ENCODE results near the gene STRA6.
"Not testable (repeated sequence)": the region's sequence is repeated elsewhere in the genome, so short reads cannot be mapped to it uniquely, and the experiment has no call there.

STRA6 gene

DNA sequence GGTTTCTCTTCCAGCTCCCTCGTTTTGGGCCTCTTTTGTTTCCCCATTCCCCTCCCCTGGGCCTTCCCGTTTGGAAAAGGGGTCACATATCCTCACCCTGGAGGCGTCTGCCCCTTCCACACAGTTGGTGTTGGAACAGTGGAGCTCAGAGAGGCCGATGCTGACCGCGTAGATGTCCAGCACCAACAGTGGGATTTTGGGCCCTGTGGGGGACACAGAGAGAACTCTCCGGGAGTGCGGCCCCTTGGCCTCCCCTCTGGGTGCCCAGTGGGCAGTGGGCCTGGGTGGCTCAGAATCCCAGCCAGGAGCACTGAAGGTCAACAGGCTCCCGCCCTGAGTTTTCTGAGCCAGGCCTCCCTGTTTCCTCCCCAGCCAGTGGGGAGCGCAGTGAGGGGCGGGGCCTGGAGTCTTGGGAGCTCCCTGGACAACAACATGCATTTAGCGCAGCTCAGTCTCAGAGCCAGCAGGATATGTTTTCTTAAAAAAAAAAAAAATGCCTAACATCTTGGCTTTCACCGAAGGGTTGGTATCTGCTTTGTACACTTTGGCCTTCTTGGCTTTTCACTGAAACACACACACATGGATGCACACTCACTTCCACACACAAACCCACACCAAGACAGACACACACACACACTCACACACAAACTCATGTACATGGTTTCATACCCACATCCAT lies 29.7 kb downstream of the STRA6 start:
- Mint-ChIP-seq H3K36me3 (ENCODE audit: low read depth) (no peaks in the 10 kb centered on the region), H3K4me1 (no peaks in the 10 kb centered on the region), H3K27ac (no peak overlapping the region), H3K27me3 (peaks cover 2% of the 10 kb centered on the region), H3K9me3 (no peaks in the 10 kb centered on the region), H3K4me3 (no peak overlapping the region)
- ATAC-seq (no peak), DNase-seq (no peak)

DNA sequence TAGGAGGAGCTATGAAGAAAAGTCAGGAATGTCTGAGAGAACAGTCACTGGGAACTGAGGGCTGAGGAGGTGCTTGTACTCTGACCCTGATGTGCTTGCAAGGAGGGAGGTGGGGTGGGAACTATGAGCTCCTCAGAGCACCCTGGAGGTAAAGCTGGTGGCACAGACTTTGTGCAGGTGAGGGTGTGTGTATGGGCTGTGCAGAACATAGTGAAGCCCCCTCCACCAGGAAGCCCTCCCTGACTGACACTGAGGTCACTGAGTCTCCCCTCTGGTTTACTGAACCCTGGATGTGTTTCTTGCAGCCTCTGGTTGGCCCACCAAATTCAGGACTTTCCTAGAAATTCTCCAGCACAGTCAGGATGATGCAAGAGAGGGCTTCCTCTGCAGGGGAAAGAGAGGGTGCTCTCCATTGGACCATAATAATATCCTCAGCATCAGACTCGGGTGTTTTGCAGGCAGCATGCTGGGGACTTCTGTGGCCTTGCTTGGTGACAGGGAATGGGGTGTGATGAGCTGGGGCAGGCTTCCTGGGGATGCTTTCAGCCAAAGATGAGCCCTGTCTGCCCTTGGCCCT lies 30.5 kb downstream of the STRA6 start:
- Mint-ChIP-seq H3K9me3 (no peaks in the 10 kb centered on the region), H3K27me3 (peaks cover 2% of the 10 kb centered on the region), H3K4me3 (no peak overlapping the region), H3K27ac (no peak overlapping the region), H3K4me1 (no peaks in the 10 kb centered on the region), H3K36me3 (ENCODE audit: low read depth) (no peaks in the 10 kb centered on the region)
- ATAC-seq (no peak), DNase-seq (no peak)

DNA sequence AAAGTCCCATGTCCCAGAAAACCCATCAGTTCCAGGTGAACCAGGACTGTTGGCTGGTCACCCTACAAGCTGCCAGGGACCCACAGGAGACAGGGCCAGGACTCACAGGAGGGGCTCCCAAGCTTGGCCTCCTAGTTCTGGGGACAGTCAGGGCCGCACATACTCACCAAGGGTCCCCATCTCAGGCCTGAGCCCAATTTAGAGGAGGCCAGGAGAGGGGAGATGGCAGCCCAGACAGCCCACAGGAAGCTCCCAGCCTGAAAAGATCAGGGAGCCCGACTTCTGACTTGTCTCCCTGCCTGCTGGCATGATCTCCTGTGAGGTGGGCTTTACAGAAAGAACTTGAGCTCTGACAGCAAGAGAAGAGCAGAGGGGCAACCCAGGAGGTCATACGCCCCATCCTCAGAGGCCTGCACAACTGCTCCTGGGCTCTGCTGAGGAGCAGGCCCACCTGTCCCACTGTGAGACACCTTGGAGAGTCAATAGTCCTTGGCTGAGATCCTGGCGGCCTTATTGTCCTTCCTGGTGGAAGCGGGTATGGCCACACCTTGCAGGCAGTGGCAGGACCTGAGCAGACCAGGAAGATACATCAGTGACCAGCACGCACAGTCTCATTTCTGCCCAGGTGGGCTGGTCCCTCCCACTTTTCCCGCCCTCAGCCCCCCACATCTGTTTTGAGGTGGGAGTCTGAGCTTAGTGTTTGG lies 31.6 kb downstream of the STRA6 start:
- H3K27ac Mint-ChIP-seq: no peak overlapping the region
- peaks cover 2% of the 10 kb centered on the region for H3K27me3 Mint-ChIP-seq
- DNase-seq (no peak), ATAC-seq (no peak)
- no peaks in the 10 kb centered on the region for H3K4me1 Mint-ChIP-seq
- no peak overlapping the region for H3K4me3 Mint-ChIP-seq
- H3K9me3 Mint-ChIP-seq: no peaks in the 10 kb centered on the region
- H3K36me3 Mint-ChIP-seq (ENCODE audit: low read depth): no peaks in the 10 kb centered on the region

DNA sequence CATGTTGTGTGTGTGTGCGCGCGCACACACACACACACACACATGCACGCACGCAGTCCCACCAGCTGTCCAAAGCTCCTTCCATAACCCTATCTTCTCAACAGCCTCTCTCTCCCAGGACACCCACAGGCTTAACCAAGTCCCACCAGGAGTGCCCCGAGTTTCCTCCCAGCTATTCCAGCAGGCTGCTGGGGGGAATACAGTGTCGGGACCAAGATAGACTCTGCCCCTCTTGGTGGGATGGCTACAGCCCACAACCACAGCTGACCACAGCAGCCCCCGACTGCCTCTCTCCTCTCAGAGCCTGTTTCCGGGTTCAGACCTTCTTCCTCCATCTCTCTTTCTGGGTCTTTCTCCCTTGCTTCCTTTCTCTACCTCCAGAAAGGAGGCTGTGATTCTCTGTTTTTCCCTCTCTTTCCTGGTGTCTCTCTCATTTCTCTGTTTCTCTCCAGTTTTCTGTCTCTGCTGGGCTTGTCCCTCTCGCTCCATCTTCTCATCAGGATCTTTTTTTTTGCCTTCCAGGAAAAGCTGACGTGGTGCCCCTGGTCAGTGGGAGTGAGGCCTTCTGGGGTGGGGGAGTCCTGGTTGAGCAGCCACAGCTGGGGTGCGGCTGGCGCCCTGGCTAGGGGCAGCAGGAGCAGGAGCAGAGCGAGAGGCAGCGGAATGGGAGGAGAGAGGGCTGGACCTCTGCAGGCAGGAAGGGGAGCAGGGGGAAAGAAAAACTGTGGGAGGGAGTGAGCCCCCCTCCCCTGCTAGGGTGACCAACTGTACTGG lies 32.3 kb downstream of the STRA6 start:
- Mint-ChIP-seq H3K36me3 (ENCODE audit: low read depth) (no peaks in the 10 kb centered on the region), H3K4me3 (no peak overlapping the region), H3K27ac (no peak overlapping the region), H3K27me3 (peaks cover 2% of the 10 kb centered on the region), H3K9me3 (no peaks in the 10 kb centered on the region), H3K4me1 (no peaks in the 10 kb centered on the region)
- peak; percentile 4 for ATAC-seq
- no peak for DNase-seq

DNA sequence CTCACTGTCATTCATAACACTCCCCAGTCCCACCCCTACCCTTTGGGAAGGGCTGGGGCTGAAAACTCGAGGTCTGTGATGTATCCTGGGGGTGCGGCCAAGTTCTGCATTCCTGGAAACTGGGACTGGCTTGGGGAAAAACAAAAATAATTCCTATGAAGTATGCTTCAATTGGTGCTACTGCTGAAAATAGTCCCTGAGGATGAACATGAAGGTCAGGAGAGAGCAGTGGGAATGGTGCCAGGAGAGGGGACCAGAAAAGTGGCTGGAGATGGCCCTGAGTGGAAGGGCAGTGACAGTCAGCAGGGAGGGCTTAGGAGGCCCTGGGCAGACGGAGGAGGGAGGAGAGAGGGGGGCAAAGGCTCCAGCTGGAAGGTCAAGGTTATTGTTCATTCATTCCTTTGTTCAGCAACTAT lies 33.9 kb downstream of the STRA6 start:
- DNase-seq (no peak), ATAC-seq (no peak)
- no peaks in the 10 kb centered on the region for H3K36me3 Mint-ChIP-seq (ENCODE audit: low read depth)
- H3K4me3 Mint-ChIP-seq: no peak overlapping the region
- no peaks in the 10 kb centered on the region for H3K9me3 Mint-ChIP-seq
- no peak overlapping the region for H3K27ac Mint-ChIP-seq
- H3K4me1 Mint-ChIP-seq: no peaks in the 10 kb centered on the region
- peaks cover 2% of the 10 kb centered on the region for H3K27me3 Mint-ChIP-seq

DNA sequence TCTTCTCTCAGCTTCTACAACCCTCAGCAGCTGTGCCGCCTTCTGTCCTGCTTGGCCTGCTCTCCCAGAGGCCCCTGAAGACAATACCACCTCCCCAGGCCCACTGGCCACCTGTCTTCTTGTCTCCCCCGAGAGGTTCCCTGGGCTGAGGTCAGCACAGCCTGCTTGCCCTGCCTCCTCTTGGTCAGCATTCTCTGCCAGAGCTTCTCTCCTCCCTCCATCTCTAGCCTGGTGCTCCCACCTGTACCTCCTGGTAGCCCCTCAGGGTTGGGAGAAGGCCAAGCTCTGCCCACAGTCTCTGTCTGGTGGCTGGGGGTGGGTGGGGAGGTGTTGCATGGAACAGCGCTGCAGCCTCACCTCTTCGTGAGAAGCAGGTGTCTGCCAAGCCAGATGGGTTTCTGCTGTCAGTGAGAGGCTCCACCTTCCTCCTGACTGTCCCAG lies 34.7 kb downstream of the STRA6 start:
- Mint-ChIP-seq H3K4me3 (no peak overlapping the region), H3K4me1 (no peaks in the 10 kb centered on the region), H3K36me3 (ENCODE audit: low read depth) (no peaks in the 10 kb centered on the region), H3K27me3 (peaks cover 3% of the 10 kb centered on the region), H3K27ac (no peak overlapping the region), H3K9me3 (no peaks in the 10 kb centered on the region)
- DNase-seq (no peak), ATAC-seq (no peak)

DNA sequence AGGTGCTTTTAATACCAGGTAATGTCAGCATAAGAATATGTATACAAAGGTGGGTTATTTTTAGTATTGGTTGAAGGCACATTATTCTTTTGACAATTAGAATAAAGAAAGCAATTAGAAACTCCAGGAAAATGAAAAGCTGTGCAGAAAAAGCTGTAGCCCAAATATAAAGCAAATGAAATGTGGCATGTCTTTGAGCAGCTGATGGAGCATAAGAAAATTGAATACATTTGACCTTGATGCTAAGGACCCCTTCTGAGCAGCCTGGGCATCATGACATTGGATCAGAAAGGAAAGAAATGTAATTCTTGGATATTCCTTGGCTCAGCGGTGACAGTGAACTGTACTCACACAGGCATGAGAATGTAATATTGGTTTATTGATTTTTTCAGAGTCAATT lies 37.1 kb downstream of the STRA6 start:
- Mint-ChIP-seq H3K9me3 (no peaks in the 10 kb centered on the region), H3K36me3 (ENCODE audit: low read depth) (no peaks in the 10 kb centered on the region), H3K4me1 (no peaks in the 10 kb centered on the region), H3K27ac (no peak overlapping the region), H3K4me3 (no peak overlapping the region), H3K27me3 (peaks cover 10% of the 10 kb centered on the region)
- DNase-seq: no peak
- no peak for ATAC-seq

DNA sequence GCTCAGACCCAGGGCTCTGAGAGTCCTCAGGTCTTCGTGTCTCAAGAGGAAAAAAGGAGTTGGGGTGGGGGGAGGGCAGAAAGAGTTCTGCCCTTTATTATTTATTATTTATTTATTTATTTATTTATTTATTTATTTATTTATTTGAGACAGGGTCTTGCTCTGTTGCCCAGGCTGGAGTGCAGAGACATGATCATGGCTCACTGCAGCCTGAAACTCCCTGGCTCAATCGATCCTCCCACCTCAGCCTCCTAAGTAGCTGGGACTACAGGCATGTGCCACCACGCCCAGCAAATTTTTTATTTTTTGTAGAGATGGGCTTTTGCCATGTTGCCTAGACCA lies 40.4 kb downstream of the STRA6 start:
- H3K27me3 Mint-ChIP-seq; H3K9me3 Mint-ChIP-seq; H3K4me3 Mint-ChIP-seq; ATAC-seq; H3K27ac Mint-ChIP-seq; DNase-seq; H3K36me3 Mint-ChIP-seq (ENCODE audit: low read depth): not testable (repeated sequence)
- peaks cover 25% of the 10 kb centered on the region for H3K4me1 Mint-ChIP-seq

DNA sequence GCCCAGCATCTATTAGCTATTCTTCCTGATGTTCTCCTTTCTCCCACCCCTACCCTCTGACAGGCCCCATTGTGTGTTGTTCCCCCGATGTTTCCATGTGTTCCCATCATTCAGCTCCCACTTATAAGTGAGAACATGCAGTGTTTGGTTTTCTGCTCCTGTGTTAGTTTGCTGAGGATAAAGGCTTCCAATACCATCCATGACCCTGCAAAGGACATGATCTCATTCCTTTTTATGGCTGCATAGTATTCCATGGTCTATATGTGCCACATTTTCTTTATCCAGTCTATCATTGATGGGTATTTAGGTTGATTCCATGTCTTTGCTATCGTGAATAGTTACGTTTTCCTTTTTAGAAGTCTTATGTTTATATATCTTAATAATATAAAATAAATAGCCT lies 42.2 kb downstream of the STRA6 start:
- not testable (repeated sequence) for DNase-seq; ATAC-seq; H3K4me3 Mint-ChIP-seq; H3K27ac Mint-ChIP-seq; H3K9me3 Mint-ChIP-seq; H3K36me3 Mint-ChIP-seq (ENCODE audit: low read depth)
- peaks cover 11% of the 10 kb centered on the region for H3K27me3 Mint-ChIP-seq
- peaks cover 28% of the 10 kb centered on the region for H3K4me1 Mint-ChIP-seq

DNA sequence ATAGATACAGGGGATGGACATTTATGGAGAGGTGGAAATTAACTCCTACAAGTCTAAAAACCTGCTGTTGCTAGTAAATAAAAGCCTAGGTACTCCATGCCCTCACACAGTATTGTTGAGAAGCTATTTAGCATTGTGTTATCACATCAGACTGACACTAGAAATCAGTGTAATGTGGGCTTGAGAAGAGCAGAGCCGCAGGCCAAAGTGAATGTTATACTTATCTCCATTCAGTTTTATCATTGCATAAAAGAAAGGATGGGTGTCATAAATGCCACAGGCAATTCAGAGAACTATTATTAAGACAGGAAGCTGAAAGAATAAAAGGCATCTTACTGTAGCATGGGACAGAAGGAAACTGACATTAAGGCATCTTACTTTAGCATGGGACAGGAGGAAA lies 42.8 kb downstream of the STRA6 start:
- H3K27ac Mint-ChIP-seq: no peak overlapping the region
- ATAC-seq: no peak
- no peaks in the 10 kb centered on the region for H3K9me3 Mint-ChIP-seq
- peaks cover 16% of the 10 kb centered on the region for H3K27me3 Mint-ChIP-seq
- no peak for DNase-seq
- peaks cover 28% of the 10 kb centered on the region for H3K4me1 Mint-ChIP-seq
- H3K4me3 Mint-ChIP-seq: no peak overlapping the region
- no peaks in the 10 kb centered on the region for H3K36me3 Mint-ChIP-seq (ENCODE audit: low read depth)

DNA sequence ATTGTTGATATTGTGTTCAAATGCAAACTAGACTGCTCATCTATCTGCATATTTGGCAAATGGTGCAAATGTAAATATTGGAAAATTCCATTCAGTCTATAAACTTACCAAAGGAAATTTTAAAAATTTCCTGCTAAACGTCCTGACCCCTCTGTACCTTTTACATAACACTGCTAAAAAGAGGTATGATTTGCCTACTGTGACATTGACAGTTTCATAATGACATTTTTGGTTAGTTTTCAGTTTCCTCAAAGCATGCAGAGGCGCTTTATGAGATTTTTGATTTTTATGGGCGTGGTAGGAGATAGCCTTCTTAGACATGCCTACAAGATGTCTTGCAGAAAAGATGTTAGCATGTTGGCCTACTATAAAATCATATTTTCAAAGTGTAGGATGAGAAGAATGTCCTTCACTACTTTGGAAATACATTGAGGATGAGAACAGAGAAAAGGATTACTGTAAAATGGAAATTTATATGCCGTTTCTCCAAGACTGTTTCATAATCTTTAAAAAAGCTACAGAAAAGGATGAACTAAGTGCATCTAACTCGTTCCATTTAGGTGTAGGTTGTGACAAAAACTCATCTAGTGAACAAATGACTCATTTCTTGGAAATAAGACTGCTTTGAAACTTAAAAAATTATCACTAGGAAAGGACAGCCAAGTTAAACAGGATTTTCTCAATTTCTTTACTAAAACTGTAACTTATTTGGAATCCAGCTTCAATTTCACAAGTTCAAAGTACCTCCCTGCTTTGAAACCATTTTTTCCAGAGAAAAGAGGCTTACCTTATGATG lies 43.5 kb downstream of the STRA6 start:
- Mint-ChIP-seq H3K4me3 (no peak overlapping the region), H3K9me3 (no peaks in the 10 kb centered on the region), H3K4me1 (peaks cover 28% of the 10 kb centered on the region), H3K27me3 (peaks cover 20% of the 10 kb centered on the region), H3K36me3 (ENCODE audit: low read depth) (no peaks in the 10 kb centered on the region), H3K27ac (no peak overlapping the region)
- ATAC-seq (peak; percentile 36), DNase-seq (no peak)

DNA sequence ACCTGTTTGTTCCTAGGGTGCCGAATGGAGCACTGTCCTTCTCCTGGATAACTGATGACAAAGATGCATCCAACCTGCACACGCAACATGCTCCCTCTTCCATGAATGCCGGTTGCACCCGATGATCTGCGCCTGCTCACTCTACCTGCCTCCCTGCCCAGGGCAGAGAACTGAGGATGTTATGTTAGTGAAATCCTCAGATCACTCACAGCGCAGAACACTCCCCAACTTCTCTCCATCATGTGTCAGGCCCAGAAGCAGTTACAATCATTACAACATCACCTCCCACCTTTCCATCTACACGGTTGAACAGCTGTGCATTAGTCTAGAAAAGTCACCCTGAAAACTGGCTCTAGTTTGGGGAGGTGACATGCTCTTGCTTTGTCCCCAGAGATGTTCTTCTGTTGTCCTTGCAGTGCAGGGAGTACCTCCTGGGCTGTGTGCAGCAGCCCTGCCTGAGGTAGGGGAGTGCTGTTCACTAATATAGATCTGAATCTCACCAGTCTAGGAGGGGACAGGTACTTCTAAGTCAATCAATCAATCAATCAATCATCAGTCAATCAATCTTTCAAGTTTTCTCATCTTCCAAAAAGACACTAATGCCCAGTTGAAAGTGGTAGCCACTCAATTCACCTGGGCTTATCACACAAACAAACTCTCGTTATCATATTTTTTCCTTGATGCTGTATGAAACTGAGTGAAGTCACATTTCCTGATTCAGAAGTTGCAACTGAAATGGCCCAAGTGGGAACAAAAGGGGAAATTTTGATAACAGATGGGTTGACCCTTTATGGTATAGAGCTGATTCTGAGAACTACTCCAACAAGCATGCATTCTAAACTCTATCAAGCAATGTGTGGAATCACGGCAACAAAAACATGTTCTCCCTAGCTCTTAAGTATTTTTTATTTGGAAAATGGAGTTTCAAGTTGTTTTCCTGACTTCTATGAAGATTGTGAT lies 44.4 kb downstream of the STRA6 start:
- DNase-seq (no peak), ATAC-seq (no peak)
- peaks cover 23% of the 10 kb centered on the region for H3K27me3 Mint-ChIP-seq
- no peak overlapping the region for H3K27ac Mint-ChIP-seq
- no peak overlapping the region for H3K4me3 Mint-ChIP-seq
- peaks cover 28% of the 10 kb centered on the region for H3K4me1 Mint-ChIP-seq
- no peaks in the 10 kb centered on the region for H3K9me3 Mint-ChIP-seq
- H3K36me3 Mint-ChIP-seq (ENCODE audit: low read depth): no peaks in the 10 kb centered on the region

DNA sequence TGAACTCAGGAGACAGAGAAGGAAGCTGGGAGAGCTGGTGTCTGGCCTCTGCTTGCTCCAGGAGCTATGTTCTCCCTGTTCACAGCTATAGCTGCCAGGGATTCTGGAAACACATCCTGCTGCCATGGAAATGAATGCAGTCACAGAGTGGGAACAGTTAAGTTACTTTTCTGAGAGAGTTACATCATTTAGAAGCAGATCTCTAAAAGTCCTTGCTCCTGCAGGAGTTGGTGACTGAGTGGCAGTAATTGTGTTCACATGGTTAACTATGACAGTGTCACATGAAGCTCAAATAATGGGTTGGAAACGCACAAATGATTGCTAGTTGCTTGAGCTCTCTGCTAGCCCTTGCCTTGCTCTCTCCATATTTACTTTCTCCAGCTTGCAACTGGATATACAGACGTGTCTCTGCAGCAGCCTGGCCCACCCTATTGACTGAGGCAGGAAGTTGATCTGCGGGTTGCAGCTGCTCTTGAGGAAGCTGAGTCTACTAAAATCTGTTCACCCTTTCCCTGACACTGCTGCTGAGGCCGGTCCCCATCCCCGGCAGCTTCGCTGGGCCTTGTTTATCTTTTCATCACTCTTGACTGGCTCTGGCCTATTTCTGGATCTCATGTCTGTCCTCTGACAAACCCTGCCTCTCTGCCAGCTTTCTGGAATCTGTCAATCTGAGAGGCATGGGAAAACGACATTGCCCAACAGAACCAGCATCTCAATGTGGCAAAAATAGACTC lies 45.7 kb downstream of the STRA6 start:
- Mint-ChIP-seq H3K27ac (no peak overlapping the region), H3K27me3 (peaks cover 20% of the 10 kb centered on the region), H3K4me1 (peaks cover 28% of the 10 kb centered on the region), H3K36me3 (ENCODE audit: low read depth) (no peaks in the 10 kb centered on the region), H3K4me3 (no peak overlapping the region), H3K9me3 (no peaks in the 10 kb centered on the region)
- no peak for DNase-seq
- no peak for ATAC-seq
